GM08714 (cell line): ENCODE data around the gene PDCD11.
A peak's percentile ranks its signal among the peaks of the same experiment; 100 is the strongest.
"Not testable (repeated sequence)": the region's sequence is repeated elsewhere in the genome, so short reads cannot be mapped to it uniquely, and the experiment has no call there.

Source experiments
- H3K4me3 ChIP-seq: fragments of 200-500 bp; sonication (Bioruptor generic); 2 replicates; pipeline ENCODE4 v1.5.1; 2014; ENCODE audit warnings: mild to moderate bottlenecking, low read length, inconsistent platforms
- ZNF274 ChIP-seq: IDR thresholded peaks from 2 replicates; pipeline ENCODE4 v1.6.1; 2012; ENCODE audit warnings: mild to moderate bottlenecking, low read depth, low read length

The PDCD11 gene

DNA sequence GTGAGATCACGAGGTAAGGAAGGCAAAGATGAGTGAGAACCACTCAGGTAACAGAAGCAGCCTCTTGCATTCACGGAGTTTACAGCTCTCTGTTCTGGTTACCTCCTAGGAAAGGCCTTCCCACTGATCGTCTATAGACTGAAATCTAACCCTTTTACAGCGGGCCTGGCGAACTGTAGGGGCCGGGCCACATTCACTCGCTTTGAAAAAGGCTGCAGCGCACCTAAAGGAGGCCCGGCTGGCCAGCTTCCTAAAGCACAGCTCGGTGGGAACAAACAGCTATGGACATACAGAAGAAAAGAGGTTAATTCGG, 716 bp upstream of the PDCD11 start:
- TF ChIP-seq ZNF274, result no peak
- peak overlapping the region; percentile 80 for H3K4me3 ChIP-seq

DNA sequence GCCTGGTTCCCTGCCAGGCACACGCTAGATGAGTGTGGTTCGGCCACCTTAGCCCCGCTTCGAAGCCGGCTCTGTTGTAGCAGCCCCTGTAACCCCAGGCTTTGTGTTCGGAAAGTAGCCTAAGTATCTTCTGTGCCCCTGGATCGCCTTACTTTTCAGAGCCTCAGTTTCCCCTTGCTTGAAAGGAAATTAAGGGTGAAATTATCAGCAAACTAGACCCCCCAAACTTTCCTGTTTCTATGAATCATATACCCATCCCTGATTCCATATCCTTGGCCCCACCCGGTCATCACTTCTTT, 312 bp downstream of the PDCD11 start:
- peak overlapping the region; percentile 95 for H3K4me3 ChIP-seq
- no peak for TF ChIP-seq ZNF274

DNA sequence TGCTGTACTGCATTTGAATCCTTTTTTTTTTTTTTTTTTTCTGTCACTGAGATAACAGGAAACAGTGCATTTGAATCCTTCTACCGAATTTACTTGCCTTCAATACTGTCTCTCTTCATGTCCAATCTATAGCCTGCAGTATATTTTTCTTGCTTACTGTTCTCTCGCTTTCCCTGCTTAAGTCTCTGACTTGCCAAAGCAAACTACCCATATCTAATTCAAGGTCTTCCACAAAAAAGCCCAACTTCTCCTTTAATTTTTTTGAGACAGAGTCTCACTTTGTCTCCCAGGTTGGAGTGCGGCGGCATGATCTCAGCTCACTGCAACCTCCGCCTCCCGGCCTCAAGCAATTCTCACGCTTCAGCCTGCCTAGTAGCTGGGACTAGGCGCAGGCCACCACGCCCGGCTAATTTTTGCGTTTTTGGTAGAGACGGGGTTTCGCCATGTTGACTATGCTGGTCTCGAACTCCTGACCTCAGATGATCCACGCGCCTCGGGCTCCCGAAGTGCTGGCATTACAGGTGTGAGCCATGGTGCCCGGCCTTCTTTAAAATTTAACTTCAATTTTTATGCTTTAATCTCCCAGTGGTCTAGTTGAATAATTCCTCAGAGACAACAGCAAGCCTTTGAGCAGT, 882 bp downstream of the PDCD11 start:
- no peak for TF ChIP-seq ZNF274
- peak overlapping the region; percentile 95 for H3K4me3 ChIP-seq

DNA sequence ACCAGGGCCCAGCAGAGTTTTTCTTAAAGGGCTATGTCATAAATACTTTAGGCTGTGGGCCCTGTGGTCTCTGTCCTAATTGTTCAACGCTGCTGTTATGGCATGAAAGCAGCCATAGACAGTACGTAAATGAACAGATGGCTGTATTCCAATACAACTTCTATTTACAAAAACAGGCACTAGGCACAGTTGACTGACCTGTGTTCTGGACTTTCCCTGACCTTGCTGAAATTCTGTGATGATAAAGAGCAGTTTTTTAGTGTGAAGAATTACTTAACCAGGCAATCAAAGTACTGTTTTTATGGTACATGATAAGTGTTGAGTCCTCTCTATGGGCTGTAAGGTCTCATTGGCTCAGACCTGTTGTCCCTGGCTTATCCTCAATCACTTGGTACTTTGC, 17.1 kb downstream of the PDCD11 start:
- no peak overlapping the region for H3K4me3 ChIP-seq
- TF ChIP-seq ZNF274, result no peak

DNA sequence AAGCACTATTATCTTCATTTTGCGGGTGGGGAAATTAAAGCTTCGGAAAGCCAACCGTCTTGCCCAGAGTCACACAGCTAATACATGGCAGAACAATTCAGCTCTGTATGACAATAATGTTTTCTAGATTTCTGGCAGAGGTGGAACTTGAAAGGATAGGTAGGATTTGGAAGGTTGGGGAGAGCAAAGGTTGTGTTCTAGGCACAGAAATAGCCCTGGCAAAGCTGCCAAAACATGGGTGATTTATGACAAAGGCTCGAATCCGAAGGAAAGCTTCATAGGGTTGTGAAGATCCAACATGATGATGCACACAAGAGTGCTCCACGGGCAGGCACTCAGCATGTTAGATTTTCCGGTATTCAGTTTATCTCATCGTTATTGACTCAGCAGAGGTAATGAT, 19.2 kb downstream of the PDCD11 start:
- no peak overlapping the region for H3K4me3 ChIP-seq
- TF ChIP-seq ZNF274, result no peak

DNA sequence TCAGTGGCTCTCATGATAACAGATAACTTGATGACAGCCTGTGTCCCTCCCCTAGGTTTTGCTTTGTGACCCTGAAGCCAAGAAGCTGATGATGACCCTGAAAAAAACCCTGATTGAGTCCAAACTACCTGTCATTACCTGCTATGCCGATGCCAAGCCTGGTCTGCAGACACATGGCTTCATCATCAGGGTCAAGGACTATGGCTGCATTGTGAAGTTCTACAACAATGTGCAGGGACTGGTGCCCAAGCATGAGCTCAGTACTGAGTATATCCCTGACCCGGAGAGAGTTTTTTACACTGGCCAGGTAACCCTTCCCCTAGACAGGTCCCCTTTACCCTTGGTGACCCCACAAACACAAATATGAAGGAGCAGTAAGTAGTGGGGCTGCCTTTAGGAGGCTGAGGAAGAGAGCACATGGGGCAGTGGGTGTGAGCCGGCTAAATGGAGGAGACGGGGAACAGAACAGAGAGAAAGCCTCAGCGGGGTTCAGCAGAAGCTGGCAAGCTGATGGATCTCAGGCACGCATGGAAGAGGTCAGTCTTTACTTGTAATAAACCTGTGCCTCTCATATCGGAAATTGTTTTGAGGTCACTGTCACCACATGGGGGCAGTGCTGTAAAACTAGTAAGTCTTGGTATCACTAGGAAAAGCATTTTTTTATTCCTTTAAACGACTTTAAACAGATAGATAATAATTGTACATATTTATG, 20.2 kb downstream of the PDCD11 start:
- no peak overlapping the region for H3K4me3 ChIP-seq
- TF ChIP-seq ZNF274, result no peak

DNA sequence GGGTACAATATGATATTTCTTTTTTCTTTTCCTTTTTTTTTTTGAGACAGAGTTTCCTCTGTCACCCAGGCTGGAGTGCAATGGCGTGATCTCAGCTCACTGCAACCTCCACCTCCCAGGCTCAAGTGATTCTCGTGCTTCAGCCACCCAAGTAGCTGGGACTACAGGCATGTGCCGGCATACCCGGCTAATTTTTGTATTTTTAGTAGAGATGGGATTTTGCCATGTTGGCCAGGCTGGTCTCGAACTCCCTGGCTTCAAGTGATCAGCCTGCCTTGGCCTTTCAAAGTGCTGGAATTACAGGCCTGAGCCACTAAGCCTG, 20.7 kb downstream of the PDCD11 start:
- H3K4me3 ChIP-seq, result not testable (repeated sequence)

DNA sequence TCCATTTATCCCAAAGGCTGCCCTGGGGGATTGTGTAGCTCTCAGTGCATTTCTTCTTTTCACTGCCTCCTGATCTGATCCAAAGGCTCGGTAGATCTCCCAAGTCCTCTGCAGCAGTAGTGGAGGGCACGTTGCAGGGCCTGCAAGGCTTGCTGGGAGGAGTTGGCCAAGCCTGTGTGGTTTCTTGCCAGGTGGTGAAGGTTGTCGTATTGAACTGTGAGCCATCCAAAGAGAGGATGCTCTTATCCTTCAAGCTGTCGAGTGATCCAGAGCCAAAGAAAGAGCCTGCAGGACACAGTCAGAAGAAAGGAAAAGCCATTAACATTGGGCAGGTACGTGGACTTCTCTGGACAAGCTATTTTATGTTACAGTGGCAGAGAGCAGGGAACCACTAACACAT, 21.2 kb downstream of the PDCD11 start:
- H3K4me3 ChIP-seq, result no peak overlapping the region
- TF ChIP-seq ZNF274, result no peak

DNA sequence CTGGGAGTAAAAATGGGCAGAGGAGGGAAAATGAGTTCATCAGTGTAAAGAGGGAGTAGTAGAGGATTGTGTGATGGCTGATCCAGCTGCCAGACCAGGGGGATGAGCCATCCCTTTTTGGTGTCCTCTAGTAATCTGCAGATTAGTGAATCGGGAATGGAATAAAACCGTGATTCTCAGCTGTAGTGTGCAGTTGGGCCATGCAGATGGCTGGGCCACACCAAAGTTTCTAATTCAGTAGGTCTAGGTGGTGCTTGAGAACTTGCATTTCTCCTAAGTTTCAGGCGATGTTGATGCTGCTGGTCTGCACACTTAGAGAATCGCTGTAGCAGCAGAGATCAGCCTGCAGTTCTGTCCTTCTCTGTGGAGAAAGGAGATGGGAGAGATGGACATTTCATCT, 22.7 kb downstream of the PDCD11 start:
- H3K4me3 ChIP-seq, result no peak overlapping the region
- no peak for TF ChIP-seq ZNF274

DNA sequence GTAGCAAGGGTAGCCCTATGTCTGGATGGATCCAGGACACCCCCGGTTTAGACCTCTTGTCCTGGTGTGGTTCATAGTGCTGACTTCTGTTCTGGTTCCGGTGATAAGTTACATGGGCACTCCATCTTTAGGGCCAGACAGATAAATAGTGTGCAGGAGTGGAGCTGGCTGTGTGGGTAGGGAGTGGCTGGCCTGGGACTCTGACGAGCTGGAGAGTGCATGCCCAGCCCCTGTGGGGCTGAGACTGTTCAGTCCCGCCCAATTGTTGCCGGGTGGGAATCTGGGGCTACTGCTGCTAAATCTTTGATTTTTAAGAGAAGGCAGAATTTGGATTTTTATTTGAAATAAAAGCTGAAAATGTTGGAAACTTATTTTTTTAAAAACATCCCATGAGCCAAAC, 27.3 kb downstream of the PDCD11 start:
- no peak for TF ChIP-seq ZNF274

DNA sequence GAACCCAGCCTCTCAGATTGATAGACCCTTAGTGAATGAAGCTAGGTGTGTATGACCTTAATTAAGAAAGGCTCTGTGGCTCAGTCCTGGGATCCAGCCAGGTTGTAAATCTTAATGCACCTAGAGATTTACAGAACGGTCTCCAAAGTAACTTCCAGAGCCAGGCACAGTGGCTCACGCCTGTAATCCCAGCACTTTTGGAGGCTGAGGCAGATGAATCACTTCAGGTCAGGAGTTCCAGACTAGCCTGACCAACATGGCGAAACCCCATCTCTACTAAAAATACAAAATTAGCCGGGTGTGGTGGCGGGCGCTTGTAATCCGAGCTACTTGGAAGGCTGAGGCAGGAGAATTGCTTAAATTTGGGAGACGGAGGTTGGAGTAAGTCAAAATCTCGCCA, 31.4 kb downstream of the PDCD11 start:
- TF ChIP-seq ZNF274, result no peak

More for the DNA sequence above, 27.3 kb downstream of the PDCD11 start:
- H3K4me3 ChIP-seq, result no peak overlapping the region

DNA sequence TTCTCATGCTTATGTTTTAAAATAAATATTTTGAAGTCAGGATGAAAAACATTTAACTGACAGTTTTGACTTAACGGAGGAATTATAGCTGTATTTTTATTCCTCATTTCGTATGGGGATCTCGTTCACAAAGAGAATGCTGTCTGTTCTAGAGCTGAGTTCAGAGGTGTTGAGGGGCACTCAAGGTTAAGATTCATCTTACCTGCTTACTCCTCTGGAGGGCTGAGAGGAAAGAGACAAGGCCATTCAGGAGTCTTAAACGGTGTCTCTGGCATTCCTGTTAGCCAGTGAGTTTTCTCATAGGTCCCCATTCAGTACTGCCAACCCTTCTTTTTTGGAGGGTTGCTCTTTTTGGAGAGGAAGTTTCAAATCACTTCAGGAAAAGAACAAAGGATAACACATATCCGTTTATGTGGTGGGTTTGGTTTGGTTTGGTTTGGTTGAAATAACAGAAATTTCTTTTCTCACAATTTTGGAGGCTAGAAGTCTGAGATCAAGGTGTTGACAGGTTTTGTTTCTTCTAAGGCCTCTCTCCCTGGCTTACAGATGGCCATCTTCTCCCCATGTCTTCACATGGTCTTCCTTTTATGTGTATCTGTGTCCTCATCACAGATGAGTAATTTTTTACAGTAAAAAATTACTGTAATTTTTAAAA, 32.7 kb downstream of the PDCD11 start:
- H3K4me3 ChIP-seq, result no peak overlapping the region

More for the DNA sequence above, 31.4 kb downstream of the PDCD11 start:
- no peak overlapping the region for H3K4me3 ChIP-seq

DNA sequence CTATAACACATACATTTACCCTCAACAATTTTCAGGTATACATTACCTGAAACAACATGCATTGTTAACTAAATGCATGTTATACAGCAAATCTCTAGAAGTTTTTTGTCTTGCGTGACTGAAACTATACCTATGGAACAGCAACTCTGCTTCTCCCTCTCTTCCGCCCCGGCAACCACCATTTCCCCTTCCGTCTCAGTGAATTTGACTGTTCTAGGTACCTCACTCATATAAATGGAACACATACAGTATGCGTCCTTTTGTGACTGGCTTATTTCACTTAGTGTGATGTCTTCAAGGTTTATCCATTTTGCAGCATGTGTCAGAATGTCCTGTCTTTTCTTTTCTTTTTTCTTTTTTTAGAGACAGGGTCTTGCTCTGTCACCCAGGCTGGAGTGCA, 33.2 kb downstream of the PDCD11 start:
- no peak overlapping the region for H3K4me3 ChIP-seq
- TF ChIP-seq ZNF274, result no peak

More for the DNA sequence above, 32.7 kb downstream of the PDCD11 start:
- TF ChIP-seq ZNF274, result no peak

DNA sequence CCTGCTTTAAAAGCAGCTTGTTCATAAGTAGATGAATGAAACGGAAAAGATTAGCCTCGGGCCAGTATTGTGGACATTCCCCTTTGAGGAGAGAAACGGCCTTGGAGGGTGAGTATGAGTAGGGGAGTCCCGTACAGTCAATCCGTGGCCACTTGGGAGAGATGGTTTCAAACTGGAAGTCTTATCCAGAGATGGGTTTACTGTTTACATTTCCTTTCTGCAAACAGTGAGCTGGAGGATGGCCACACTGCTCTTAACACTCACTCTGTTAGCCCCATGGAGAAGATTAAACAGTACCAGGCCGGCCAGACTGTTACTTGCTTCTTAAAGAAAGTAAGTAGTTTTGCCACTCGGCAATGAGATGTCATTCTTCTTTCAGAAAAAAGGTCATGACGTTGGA, 35.5 kb downstream of the PDCD11 start:
- no peak for TF ChIP-seq ZNF274
- H3K4me3 ChIP-seq, result no peak overlapping the region

DNA sequence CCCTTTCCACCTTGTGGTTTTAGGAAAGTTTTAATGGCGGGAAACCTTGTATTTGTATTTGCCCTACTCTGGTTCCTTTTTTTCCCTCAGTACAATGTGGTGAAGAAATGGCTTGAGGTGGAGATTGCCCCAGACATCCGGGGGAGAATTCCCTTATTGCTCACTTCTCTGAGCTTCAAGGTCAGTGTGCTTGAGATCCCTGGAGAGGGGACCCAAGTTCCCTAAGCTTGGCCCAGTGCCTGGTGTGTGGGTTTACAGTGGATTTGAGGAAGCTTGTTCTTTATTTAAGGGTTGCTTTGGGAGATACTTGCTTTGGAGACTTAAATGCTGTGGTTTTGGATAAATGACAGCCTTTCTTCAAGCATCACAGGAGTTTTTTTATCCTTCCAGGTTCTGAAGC, 37.4 kb downstream of the PDCD11 start:
- TF ChIP-seq ZNF274, result no peak
- H3K4me3 ChIP-seq, result no peak overlapping the region

DNA sequence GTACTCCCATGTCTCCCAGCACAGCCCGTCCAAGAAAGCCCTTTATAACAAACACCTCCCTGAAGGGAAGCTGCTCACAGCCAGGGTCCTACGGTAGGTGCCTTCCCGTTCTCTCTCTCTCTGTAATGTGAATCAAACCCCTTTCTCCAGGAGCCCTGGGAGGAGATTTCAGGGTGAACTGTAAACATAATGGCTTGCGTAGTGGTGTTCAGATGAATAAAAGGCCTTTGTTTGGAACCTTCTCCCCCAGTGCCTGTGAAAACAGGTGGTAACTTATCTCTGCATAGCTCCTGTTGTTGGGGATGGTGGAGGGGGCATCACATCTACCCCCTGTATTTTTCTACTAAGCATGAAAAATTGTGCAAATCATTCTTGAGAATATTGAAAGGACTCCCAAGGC, 43.4 kb downstream of the PDCD11 start:
- no peak overlapping the region for H3K4me3 ChIP-seq
- TF ChIP-seq ZNF274, result no peak
